NOMO-1 (cell line): ENCODE data around the gene GGA1.
A peak's percentile ranks its signal among the peaks of the same experiment; 100 is the strongest.
"Not testable (repeated sequence)": the region's sequence is repeated elsewhere in the genome, so short reads cannot be mapped to it uniquely, and the experiment has no call there.

Experiments
- DNase-seq, 2 experiments: peaks; one replicate each; lab custom pipeline; 2025; ENCODE audit not compliant: unreplicated experiment in 2 of 2; lab: John Stamatoyannopoulos, UW

Gene GGA1

DNA sequence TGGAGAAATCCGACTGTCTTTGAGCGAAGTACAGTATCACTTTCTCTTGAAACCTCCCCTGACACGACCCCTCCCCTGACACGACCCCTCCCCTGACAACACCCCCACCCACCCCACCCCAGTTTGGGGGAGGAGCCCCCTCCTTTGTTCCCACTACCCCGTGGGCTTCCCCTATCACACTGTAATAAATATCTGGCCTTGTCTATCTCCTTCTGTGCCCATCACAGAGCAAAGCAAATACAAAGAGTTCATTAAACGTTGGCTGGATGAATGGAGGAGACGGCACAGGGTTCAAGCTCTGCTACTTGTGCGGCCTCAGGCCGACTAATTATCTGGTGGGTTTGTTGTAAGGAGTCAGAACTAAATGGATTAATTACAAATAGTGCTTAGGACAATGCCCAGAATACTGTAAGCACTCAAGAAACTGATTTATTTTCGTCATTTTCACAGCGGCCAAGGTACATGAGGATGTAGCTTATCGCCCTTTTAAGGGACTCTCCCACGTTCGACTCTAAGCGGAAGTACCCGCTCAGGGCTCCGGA is 628 bp upstream of the GGA1 start:
- DNase-seq, result no peak

DNA sequence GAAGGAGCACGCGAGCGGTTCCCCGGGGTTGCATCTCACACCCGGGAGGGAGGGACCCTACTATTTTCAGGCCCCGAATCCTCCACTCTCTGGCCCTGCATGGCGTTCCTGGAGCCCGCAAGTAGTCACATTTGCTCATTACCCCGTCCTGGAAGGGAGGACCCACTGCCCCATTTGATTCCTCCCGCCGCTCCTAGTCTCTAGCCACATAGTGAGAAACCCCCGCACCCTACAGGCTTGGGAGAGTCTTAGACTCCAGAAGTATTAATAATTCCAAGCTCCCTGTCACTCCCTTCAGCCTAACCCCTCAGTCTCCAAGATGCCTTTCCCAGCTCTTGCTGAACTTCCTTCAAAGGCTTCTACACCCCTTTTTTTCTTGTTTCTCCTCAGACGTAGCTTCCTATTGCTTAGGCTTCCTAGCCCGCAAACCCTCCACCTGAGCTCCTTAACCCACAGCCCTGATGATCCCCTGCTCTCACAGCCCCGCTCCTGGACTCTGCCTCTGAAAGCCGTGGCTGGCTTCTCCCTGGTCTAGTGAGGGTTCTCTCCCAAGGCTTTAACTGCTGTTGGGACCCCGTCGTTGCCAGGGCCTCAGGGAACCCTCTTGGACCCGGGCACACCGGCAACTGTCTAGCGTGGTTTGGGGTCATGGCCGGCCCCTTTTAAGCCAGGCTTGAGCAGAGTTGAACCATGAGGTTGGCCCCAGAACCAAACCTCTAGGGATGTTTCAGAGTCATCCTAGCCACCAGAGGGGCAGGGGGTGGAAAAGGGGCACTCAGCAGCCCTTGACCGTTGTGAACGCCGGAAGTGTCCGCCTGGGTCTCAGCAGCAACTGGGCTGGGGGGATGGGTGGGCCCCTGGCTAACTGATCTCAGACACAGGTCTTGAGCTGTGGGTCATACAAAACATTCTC is 862 bp downstream of the GGA1 start:
- peak in 1 of 2 experiments; percentile 32 for DNase-seq

DNA sequence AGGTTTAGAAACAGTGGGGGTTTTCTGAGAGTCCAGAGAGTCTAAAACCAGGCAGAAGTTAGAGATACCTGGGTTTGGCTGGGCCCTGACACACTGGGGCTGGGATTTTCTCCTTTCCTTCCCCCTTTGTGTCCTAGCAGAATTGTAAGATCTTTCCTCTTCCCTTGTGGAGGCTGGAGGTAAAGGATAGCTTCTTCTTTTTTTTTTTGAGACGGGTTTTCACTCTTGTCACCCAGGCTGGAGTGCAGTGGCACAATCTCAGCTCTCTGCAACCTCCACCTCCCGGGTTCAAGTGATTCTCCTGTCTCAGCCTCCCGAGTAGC is 1.5 kb downstream of the GGA1 start:
- DNase-seq, result not testable (repeated sequence)

DNA sequence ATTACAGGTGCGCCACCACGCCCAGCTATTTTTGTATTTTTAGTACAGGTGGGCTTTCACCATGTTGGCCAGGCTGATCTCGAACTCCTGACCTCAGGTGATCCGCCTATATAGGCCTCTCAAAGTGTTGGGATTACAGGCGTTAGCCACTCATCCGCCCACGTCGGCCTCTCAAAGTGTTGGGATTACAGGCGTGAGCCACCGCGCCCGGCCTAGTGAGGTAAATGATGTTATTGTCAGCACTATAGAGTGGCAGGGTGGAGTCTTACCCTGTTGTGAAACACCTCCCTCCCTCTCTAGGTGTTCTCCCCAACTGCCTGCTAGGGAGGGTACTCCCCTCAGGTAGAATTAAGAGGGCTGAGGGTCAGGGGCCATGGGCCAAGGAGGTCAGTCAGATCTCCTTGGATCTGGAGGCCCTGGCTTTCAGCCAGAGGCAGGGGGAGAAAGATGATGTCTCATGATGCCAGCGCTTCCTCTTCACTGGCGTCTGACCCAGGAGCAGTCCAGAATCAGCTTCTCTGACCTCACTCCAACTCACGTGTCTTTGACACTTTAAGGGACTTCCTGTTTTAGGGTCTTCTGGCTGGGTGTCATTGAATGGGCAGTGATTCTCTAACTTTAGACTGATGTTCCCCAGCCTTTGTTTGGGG is 2.0 kb downstream of the GGA1 start:
- peak in 1 of 2 experiments; percentile 39 for DNase-seq

DNA sequence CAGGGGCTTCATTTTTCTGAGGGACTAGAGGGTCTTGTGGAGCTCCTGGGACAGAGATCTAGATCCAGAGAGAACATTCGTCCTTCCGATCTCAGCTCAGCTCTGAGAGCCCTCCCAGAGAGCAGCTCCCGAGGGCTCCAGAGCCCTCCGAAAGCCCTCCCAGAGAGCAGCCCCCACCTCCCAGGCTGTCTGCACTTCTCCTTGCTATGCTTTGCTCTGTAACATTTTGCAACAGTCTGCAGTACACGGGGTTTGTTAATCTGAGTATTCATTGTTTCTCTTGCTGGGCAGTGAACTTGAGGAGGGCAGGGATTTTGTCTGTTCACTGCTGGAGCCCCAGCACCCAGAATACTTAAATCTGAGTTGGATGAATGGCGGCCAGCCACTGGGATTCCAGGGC is 2.6 kb downstream of the GGA1 start:
- DNase-seq, result no peak

DNA sequence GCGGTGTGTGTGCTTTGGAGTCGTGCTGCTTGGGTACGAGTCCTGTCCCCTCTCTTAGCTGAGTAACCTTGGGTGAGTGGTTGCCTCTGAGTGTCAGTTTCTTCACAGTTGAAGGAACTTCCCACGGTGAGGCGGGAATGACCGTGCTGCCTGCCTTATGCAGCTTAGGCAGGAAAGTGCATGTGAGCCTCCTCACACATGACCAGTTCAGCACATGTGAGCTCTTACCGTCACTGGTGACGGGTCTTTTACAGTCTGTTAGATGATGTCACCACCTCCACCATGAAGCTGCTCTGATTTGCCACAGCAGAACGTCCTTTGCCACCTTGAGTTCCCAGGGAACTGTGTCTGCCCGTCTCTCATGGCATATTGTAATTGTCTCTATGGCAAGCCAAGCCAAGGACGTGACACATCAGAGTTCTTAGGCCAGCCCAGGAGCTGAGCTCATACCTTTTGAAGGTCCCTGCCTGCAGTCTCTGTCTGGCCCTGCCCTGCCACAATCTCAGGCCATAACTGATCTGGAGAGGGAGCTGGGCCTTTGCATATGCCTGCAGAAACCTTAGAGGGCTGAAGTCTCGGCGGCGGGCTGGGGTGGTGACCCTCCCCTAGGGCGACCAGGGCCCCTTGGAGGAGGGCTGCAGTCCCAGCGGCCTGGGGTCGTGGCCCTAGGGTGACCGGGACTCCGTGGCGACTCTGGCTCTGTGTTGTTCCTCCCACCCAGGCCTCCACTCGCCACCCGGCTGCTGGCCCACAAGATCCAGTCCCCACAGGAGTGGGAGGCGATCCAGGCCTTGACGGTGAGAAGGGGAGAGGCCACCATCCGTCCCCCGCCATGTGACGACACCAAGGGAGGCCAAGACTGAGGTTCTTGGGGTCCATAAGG is 7.8 kb downstream of the GGA1 start:
- DNase-seq, result no peak

DNA sequence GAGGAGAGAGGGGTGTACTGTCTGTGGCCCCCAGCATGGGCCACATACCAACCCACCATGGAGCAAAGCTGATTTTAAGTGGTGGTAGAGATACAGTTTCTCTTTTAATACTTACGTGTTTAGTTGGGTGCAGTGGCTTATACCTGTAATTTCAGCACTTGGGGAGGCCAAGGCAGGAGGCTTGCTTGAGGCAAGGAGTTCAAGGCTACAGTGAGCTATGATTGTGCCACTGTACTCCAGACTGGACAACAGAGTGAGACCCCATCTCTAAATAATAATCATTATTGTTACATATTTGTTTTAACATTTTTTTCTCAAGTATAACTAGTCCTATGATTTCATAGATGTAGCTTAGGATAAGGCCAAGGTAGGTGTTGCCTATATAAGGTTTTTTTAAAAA is 8.8 kb downstream of the GGA1 start:
- no peak for DNase-seq

DNA sequence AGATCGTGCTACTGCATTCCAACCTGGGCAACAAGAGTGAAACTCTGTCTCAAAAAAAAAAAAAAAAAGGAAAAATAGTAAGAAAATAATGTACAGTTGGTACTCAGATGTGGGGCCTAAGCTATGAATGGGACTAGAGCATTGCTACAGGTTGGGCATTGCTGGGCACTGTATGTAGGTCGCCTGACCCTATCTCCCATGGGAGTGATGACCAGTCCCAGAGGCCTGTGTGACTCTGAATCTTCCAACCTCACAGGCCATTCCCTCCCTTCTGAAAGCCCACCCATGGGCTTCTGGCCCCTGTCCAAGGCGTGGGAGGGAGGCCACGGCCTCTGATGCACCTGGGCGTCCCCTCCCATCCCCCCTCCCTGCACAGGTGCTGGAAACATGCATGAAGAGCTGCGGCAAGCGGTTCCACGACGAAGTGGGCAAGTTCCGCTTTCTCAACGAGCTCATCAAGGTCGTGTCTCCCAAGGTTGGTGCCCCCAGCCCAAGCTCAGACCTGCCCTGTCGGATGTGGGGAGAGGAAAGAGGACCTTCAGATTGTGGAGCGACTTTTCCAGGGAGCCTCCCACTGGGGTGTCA is 9.5 kb downstream of the GGA1 start:
- DNase-seq, result no peak

DNA sequence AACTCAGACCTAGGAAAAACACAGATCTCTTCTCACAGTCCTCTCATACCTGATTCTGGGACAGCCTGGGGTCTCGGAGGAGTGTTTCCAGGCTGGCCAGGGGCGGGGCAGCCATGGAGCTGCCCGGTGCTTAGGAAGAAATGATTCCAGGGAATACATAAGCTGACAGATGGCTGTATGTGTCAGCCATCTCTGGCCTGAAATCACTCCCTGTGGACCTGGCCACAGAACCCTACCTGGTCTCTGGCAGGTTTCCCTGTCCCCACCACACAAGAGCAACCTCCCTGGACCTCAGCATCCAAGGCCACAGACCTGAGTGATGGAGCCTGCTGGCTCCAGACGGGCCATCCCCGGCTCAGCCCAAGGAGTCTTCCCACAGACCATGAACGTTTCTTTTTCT is 10.0 kb downstream of the GGA1 start:
- no peak for DNase-seq

DNA sequence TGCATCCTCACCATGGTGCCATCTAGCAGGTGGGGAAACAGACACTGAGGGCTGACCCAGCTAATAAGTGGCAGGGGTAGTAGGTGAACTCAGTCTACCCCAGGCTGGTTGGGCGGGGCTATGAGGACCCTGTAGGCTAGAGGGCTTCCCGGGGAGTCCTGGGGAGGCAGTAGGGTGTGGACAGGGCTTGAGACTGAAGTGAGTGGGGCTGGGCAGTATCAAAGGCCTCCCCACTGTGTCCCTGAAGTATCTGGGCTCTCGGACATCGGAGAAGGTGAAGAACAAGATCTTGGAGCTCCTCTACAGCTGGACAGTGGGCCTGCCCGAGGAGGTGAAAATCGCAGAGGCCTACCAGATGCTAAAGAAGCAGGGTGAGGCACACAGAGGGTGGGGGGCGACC is 11.4 kb downstream of the GGA1 start:
- no peak for DNase-seq

DNA sequence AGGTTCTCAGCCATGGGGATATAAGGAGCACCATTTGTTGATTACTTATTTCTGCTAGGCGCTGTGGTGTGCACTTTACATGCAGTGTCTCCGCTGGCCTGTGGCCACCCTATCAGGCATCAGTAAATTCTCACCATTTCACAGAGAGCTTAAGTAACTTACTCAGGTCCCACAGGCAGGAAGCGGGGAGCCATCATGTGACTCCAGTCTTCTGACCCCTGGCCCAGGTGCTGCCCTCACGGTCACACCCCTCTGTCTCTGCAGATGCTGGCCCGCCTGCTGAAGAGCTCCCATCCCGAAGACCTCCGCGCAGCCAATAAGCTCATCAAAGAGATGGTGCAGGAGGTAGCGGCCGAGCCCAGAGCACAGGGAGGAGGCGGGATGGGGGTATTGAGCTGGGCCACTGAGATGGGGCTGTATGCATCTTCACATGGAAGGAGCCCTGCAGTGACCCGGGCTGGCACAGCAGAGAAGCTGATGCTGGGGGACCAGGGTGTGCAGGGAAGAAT is 12.8 kb downstream of the GGA1 start:
- DNase-seq, result no peak

DNA sequence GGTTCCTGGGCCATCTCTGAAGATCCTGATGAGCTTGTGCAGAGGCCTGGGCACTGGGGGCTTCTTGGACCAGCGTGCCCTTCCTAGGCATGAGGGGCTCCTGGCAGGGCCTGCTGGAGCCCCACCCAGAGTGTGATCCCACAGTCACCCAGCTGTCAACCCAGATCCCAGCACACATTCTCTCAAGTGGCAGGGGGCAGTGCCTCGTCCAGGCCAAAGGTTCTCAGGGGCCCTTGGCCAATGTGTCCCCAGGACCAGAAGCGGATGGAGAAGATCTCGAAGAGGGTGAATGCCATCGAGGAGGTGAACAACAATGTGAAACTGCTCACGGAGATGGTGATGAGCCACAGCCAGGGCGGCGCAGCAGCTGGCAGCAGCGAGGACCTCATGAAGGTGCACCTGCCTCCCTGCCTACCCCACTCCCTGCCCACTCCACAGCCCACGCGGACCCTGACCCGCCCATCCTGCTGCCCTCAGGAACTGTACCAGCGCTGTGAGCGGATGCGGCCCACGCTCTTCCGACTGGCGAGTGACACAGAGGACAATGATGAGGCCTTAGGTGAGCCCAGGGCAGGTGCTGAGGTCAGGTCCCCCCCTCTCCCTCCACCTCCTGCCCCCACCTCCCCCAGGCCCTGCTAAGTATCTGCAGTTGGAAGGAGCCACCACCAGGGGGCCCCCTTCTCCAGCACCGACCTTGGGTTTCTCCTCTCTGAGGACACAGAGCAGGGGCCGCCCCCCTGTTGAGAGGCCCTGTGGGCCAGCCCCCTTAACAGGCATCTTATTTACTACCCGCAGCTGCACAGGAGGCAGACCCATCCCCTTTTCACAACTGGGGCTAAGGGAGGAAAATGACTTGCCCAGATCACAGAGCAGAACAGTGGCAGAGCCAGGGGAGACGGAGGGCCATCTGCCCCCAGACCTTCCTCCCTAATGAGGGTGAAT is 14.7 kb downstream of the GGA1 start:
- DNase-seq, result peak; percentile 43 to 51

DNA sequence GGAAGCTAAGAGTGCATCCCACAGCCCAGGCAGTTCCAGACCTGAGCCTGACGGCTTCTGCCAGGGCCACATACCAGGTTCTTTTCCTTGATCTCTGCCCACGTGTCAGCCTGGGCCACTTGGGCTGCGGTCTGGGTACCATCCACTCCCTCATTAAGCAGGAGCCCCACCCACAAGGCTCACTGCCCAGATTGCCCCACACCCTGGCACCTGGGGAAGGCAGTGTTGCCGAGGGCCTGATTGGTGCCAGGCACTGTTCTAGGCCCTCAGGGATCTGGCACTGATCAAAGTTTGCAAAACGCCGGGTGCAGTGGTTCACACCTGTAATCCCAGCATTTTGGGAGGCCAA is 15.4 kb downstream of the GGA1 start:
- no peak for DNase-seq

DNA sequence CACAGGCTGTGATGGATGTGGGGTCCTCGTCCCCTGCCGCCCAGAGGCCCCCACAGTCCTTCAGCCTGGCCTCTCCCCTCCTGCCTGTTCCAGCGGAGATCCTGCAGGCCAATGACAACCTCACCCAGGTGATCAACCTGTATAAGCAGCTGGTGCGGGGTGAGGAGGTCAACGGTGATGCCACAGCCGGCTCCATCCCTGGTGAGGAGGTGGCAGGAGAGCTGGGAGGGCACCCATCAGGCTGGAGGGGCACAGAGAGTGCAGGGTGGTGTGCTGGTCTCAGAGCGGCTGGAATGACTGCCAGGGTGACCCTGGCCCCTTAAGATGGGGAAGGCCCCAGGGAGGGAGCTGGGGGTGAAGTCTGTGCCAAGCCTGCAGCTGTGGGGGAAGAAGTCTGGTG is 16.2 kb downstream of the GGA1 start:
- no peak for DNase-seq

DNA sequence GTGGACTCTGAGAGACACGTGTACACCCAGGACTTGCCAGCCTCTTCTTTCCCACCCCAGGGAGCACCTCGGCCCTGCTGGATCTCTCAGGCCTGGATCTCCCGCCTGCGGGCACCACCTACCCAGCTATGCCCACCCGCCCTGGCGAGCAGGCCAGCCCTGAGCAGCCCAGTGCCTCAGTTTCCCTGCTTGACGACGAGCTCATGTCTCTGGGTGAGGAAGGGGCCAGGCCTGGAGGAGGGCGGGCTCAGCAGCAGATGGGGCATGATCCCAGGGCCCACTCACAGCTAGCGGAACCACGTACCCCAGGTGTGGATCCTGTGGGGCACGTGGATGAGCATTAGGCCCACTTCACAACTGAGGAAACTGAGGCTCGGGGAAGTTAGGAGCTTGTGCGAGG is 17.1 kb downstream of the GGA1 start:
- DNase-seq, result no peak

DNA sequence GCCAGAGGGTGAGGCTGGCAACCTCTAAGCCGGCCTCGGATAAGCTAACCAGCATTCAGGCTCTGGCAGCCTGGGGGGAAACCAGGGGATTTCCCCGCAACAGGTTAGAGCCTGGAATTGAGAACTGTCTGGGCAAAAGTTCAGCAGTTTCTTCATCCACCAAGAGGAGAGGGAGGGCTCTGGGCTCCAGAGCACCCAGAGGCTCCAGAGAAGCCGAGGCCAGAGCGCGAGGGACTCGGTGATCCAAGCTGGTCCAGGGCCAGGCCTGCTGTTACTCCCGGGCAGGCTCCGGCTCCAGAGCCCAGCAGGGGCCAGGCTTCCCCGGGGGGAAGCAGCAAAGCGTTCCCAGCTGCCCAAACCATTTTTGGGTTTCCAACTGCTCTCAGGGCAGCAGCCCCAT is 17.5 kb downstream of the GGA1 start:
- DNase-seq, result no peak

DNA sequence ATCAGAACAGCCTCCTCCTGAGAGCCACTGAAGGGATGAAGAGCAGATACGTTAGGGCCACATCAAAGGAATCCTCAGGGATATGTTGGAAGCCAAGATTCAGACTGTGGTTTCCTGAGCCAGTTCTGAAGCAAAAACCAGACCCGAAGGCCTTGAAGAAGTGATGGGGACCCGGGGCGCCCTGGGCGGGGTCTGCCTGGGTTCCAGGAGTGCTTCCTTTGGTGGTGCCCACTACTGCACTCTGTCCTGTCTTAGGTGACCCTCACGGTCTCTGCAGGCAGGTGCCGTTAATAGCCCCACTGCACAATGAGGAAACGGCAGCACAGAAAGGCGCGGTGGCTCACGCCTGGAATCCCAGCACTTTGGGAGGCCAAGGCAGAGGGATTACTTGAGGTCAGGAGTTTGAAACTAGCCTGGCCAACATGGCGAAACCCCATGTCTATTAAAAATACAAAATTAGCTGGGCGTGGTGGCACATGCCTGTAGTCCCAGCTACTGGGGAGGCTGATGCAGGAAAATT is 18.0 kb downstream of the GGA1 start:
- DNase-seq, result no peak

DNA sequence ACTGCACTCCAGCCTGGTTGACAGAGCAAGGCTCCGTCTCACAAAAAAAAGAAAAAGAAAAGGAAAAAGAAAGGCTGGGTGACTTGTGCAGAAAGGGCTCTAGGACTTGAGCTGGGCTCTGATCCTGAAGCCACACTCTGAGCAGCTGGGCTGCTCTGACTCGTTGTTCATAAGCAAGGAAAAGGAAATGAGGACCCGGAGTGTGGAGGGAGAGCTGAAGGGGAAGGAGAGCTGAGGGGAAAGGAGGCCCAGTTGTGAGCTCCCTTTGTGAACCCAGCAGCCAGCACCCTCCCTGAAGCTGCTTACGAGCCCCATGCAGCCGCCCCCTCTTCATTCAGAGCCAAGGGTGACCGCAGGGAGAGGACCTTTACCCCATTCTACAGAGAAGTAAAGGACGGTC is 18.5 kb downstream of the GGA1 start:
- DNase-seq, result peak in 1 of 2 experiments; percentile 14

DNA sequence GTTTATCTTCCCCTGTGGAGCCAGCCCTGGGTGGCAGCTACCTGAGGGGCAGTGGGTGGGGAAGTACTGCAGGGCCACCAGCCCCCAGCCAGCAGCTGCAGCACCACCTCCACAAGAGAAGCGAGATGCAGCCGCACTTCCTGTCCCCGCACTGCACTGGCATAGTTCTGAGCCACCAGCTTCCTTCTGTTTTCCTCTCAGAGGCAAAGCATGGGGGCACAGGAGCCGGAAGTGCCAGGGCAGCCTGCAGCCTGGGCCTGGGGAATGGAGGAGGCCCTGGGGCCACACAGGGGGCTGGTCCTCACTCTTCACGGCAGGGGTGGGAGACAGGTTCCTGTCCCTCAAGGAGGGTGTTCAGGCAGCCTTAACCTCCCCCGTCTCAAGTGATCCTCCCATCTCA is 18.9 kb downstream of the GGA1 start:
- peak in 1 of 2 experiments; percentile 28 for DNase-seq
